ENCODE results near the gene DESI1.
"Not testable (repeated sequence)": the region's sequence is repeated elsewhere in the genome, so short reads cannot be mapped to it uniquely, and the experiment has no call there.

The DESI1 gene

GRCh38 chr22:41596776-41597634 is 23.8 kb downstream of the DESI1 start:
- Histone ChIP-seq H3F3A (ENCODE audit: insufficient read depth) (peaks cover 9% of the 10 kb centered on the region; the same call in 1 of the 2 replicates), H3K4me2 (ENCODE audit: low read depth, low read length, poor library complexity, severe bottlenecking) (no peak overlapping the region), H3K27ac (ENCODE audit: low read depth, low read length) (no peak overlapping the region), H3K9ac (ENCODE audit: low read length) (no peak overlapping the region), H3K79me2 (ENCODE audit: insufficient read depth, low read length) (no peaks in the 10 kb centered on the region), H3K36me3 (ENCODE audit: low read length) (no peaks in the 10 kb centered on the region), H3K9me2 (replicated peaks; ENCODE audit: insufficient read depth, low read length) (no peaks in the 10 kb centered on the region), H3K27me3 (ENCODE audit: low read length) (no peaks in the 10 kb centered on the region), H2AFZ (ENCODE audit: low read depth, low read length, severe bottlenecking) (no peak overlapping the region), H4K20me1 (ENCODE audit: low read depth, low read length) (no peaks in the 10 kb centered on the region), H3K9me3 (ENCODE audit: insufficient read depth, low read length) (no peaks in the 10 kb centered on the region), H3K4me3 (ENCODE audit: insufficient read depth, low read length, poor library complexity, severe bottlenecking) (no peak overlapping the region)
- TF ChIP-seq CTCF (IDR thresholded peaks at IDR 0.05; ENCODE audit: insufficient read depth, low read length, poor library complexity, severe bottlenecking) (peak; percentile 29), EZH2phosphoT487 (conservative IDR thresholded peaks at IDR 0.05; ENCODE audit: low read length) (no peak)

- no peak overlapping the region for H3K27ac ChIP-seq (ENCODE audit: low read depth, low read length)
- H3K27me3 ChIP-seq (ENCODE audit: low read length): no peaks in the 10 kb centered on the region
- no peak overlapping the region for H2AFZ ChIP-seq (ENCODE audit: low read depth, low read length, severe bottlenecking)
- H3K36me3 ChIP-seq (ENCODE audit: low read length): no peaks in the 10 kb centered on the region
- H3K79me2 ChIP-seq (ENCODE audit: insufficient read depth, low read length): no peaks in the 10 kb centered on the region
- no peak overlapping the region for H3K4me3 ChIP-seq (ENCODE audit: insufficient read depth, low read length, poor library complexity, severe bottlenecking)
- no peaks in the 10 kb centered on the region for H3K9me2 ChIP-seq (replicated peaks; ENCODE audit: insufficient read depth, low read length)
- peaks cover 9% of the 10 kb centered on the region; the same call in 1 of the 2 replicates for H3F3A ChIP-seq (ENCODE audit: insufficient read depth)
- no peaks in the 10 kb centered on the region for H4K20me1 ChIP-seq (ENCODE audit: low read depth, low read length)
- H3K9ac ChIP-seq (ENCODE audit: low read length): no peak overlapping the region
- no peak for TF ChIP-seq EZH2phosphoT487 (conservative IDR thresholded peaks at IDR 0.05; ENCODE audit: low read length)
- TF ChIP-seq CTCF (IDR thresholded peaks at IDR 0.05; ENCODE audit: insufficient read depth, low read length, poor library complexity, severe bottlenecking): no peak
- H3K9me3 ChIP-seq (ENCODE audit: insufficient read depth, low read length): no peaks in the 10 kb centered on the region
- no peak overlapping the region for H3K4me2 ChIP-seq (ENCODE audit: low read depth, low read length, poor library complexity, severe bottlenecking)
Observed at GRCh38 chr22:41595703-41596102, 25.1 kb downstream of the DESI1 start.

- not testable (repeated sequence) for H3F3A ChIP-seq (ENCODE audit: insufficient read depth); H3K27ac ChIP-seq (ENCODE audit: low read depth, low read length); H2AFZ ChIP-seq (ENCODE audit: low read depth, low read length, severe bottlenecking); H3K9me3 ChIP-seq (ENCODE audit: insufficient read depth, low read length); H3K9me2 ChIP-seq (replicated peaks; ENCODE audit: insufficient read depth, low read length); H3K4me3 ChIP-seq (ENCODE audit: insufficient read depth, low read length, poor library complexity, severe bottlenecking); H4K20me1 ChIP-seq (ENCODE audit: low read depth, low read length); H3K4me2 ChIP-seq (ENCODE audit: low read depth, low read length, poor library complexity, severe bottlenecking); H3K36me3 ChIP-seq (ENCODE audit: low read length); H3K27me3 ChIP-seq (ENCODE audit: low read length); H3K9ac ChIP-seq (ENCODE audit: low read length); H3K79me2 ChIP-seq (ENCODE audit: insufficient read depth, low read length)
Observed at GRCh38 chr22:41593336-41593960, 27.4 kb downstream of the DESI1 start.
